Stimulated activated CD4-positive, alpha-beta T cell treated with anti-CD3 and anti-CD28 coated beads, Interleukin-1b, Interleukin-23, amount 100 ng/mL, for 1 hour (primary cell): Measurements from ENCODE around the gene TAS2R1.
"Not testable (repeated sequence)": the region's sequence is repeated elsewhere in the genome, so short reads cannot be mapped to it uniquely, and the experiment has no call there.

Experiments
- DNase-seq, 2 donors: peaks; one replicate each; pipeline ENCODE4 v3.0.0-alpha.2; 2020; ENCODE audit warnings: low read depth in 2 of 2

TAS2R1 gene

GRCh38 chr5:9622971-9623421, 7.2 kb downstream of the TAS2R1 start:
- DNase-seq = no peak

DNA sequence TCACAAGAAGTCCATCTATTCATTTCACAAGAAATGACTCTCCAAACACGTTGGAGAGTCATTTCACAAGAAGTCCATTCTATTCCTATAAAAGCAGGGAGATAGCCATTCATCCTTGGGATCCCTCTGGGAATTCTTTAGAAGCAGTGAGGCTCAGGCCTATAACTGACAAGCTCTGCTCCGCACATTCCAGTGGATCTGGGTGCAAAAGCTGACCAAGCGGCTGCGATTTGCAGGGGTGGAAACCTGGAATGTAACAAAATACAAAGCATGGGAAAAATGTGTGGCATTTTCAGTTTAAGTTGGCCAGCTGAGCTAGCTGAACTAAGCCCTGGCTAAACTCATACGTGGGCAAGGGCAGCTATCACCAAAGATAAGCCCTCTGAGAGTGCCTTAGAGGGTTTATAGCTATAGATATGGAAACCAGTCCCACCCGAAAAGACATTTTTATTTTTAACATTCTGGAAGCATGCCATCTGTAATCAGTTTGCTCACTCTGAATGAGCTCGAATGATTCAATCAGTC, 8.7 kb downstream of the TAS2R1 start:
- no peak for DNase-seq

DNA sequence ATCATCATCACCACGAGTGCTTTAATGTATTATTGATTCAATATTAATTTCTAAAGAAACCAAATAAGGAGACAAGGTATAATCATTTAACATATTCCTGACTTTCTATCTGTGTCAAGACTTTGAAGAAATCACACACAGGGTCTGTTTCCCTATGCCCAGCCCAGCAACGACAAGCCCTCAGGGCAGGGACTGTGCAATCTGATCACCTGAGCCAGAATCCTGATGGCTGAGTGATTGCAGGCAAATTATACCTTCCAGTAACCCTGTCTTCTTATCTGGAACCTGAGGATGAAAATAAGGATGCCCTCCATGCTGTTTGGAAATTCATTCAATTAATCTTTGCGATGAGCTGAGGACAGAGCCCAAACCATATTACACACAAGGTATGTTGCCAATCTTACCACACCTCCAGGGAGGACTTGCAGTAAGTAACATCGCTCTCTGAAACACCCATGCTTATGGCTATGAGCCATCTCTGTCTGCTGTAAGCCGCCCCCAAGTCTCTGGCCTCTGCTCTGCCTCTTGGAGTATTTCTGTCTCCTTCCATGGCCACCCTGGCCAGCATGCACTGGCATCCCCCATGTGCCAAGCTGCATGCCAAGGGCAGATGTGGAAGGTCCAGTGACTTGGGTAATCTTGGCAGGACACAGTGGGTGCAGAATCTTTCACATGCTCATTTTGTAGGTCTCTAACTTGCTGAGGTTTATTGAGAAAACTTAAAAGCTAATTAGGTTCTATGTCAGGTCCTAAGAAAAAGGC, 10.6 kb downstream of the TAS2R1 start:
- DNase-seq = no peak

GRCh38 chr5:9617739-9618504, 12.2 kb downstream of the TAS2R1 start:
- DNase-seq = no peak

DNA sequence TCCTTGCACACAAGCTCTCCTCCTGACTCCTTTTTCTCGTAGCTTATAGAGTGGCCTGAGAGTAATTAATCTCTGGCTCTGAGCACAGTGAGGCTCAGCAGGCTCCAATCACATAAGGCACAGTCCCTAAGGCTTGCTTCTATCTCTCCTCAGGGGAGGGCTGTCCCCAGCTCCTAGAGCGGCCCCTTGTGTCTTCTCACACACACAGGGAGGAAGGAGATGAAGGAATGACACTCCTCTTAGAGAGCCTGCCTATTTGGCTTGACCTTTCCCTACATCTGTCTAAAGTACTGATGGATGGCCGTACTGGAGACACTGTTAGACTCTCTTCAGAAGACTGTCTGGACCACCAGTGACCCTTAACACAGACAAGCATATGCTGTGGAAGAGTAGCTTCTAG, 12.9 kb downstream of the TAS2R1 start:
- DNase-seq = no peak

DNA sequence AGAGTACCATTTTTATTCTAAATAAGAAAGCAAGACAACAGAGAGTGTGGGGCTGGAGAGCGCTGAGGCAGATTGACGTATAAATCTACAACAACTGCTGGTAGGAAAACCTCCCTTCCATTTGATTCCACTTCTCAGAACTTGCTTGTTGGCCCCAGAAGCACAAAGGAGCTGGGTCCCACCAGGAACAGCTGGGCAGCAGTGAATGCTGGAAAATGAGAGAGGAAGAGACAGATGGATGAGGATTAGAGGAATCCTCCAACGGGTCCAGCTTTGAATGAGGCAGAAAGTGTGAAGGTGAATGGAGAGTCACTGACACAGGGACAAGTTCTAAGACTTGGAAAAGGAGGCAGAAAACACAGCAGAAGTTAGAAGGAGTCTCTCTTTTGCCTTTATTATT, 14.8 kb downstream of the TAS2R1 start:
- no peak for DNase-seq

DNA sequence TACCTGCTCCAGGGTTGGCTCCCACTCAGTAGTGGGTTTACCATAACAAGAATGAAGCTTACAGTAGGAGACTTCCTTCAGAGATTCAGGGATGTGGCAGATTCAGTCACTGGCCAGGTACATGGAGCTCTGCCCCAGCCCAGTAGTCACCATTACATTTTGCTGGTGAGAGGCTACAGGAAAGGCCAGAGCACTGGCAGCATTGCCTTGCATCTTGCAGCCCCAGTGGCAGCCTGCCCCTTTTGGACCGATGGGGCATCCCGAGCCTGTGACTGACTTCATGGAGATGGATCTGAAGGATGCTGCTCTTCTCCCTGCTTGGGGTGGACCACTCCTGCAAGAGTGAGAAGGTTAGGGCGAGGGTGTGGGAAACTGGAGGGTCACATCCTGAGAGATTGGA, 16.8 kb downstream of the TAS2R1 start:
- DNase-seq = no peak

DNA sequence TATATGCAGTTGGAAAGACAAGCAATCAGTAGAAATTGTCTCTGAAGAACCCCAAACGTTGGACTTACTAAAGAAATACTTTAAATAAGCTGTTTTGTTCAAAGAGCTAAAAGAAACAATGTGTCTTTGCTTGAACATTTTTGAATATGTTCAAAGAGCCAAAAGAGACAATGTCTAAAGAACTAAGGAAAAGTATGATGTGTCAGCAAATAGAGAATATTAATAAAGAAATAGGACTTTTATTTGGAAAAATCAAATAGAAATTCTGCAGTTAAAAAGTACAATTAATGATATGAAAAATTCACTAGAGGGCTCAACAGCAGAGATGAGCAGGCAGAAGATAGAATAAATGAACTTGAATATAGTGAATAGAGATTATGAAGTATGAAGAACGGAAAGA, 19.2 kb downstream of the TAS2R1 start:
- DNase-seq = no peak

GRCh38 chr5:9610364-9610763, 19.8 kb downstream of the TAS2R1 start:
- no peak for DNase-seq

DNA sequence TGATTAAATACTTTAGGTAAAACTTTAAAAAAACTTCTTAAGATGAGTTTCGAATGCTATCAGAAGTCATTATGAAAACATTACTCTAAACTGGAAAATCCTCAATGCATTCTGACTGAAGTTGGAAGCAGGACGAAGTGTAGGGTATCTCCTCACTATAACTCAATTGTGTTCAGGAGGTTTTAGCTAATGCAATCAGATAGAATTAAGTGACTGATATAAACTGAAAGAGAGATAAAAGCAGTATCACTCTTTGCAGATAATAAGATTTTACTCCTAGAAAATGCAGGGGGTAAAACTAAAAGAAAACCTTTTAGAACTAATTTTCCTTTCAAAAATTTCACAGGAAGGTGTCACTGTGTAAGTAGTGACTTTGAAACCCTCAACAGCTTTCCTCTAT, 22.1 kb downstream of the TAS2R1 start:
- no peak for DNase-seq

DNA sequence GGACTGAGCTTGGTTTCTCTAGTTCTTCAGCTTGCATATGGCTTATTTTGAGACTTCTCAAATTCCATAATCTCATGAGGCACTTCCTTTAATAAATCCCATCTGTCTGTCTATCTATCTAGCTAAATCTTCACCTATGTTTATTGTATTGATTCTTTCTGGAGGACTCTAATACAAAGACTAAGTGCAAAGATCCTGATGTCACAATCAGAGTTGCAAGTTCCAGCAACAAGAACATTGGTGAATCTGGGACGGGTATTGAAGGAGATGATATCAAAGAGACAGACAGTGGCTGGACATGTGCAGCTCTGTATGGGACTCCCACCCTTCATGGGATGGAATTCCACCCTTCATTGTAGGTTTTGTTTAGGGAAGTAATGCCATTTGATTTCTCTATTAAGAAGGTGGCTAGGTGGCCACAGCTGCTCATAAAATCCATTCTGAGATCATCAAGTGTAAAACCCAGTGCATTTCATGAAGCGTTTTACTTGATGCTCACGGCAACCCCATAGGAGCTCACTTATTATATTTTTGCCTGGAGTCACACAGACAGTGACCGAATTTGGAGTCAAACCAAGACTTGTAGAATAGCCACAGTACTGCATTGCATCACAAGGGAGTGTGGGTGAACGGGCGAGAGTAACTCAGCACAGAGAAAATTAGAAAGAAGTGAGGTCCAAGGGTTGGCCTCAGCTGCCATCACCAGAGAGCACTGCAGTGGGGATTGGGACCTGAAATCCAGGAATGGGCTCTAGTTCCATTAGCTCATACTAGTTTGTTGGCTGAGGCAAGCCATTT, 24.9 kb downstream of the TAS2R1 start:
- no peak for DNase-seq

- DNase-seq = no peak
Measured at GRCh38 chr5:9604416-9604815, 25.7 kb downstream of the TAS2R1 start.

- DNase-seq = no peak
Measured at GRCh38 chr5:9601055-9601739, 29.0 kb downstream of the TAS2R1 start.

DNA sequence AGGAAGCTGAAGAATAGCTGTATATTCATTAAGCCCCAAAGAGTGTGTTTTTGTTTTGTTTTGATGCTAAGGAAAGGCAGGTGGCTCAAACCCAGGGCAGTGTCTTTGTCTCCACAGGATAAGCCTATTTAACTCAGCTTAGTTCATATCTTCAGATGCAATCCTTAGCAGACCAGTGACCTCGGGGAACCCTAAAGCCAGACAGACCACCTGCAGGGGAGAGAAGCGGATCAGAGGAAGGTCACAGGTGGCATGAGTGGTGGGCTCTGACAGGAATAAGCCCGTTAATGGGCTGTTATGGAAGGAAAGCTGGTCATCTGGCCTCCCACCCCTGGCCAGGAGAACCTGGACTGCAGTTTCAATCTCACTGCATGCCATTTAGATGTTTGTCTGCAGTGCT, 30.8 kb downstream of the TAS2R1 start:
- no peak for DNase-seq

DNA sequence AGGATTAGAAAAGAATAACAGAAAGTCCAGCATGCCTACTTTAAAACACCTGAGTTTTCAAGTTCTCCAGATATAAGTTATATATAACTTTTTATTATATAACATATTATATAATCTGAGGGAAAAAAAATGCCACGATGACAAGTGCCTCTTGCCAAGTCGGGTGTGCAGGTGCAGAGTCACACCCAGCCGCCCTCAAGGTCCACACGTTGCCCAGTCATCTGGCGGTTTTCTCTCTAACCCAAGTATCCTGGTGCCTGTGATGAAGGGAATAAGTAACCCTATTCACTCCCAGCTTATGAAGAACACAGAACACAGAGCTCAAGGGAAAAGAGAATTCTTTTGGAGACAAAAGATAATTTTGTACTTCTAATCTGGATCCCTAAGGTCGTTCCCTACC, 31.8 kb downstream of the TAS2R1 start:
- DNase-seq = not testable (repeated sequence)

DNA sequence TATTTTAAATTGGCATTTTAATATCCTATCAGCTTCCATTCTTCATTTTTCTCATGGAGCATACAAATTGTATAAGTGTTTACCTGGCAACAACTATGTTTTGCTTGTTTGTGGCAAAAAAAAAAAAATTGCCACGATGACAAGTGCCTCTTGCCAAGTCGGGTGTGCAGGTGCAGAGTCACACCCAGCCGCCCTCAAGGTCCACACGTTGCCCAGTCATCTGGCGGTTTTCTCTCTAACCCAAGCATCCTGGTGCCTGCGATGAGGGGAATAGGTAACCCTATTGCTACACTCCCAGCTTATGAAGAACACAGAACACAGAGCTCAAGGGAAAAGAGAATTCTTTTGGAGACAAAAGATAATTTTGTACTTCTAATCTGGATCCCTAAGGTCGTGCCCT, 32.8 kb downstream of the TAS2R1 start:
- not testable (repeated sequence) for DNase-seq

GRCh38 chr5:9596824-9597223, 33.3 kb downstream of the TAS2R1 start:
- no peak for DNase-seq

GRCh38 chr5:9596171-9596780, 33.9 kb downstream of the TAS2R1 start:
- DNase-seq = no peak

GRCh38 chr5:9594913-9595312, 35.2 kb downstream of the TAS2R1 start:
- DNase-seq = no peak

DNA sequence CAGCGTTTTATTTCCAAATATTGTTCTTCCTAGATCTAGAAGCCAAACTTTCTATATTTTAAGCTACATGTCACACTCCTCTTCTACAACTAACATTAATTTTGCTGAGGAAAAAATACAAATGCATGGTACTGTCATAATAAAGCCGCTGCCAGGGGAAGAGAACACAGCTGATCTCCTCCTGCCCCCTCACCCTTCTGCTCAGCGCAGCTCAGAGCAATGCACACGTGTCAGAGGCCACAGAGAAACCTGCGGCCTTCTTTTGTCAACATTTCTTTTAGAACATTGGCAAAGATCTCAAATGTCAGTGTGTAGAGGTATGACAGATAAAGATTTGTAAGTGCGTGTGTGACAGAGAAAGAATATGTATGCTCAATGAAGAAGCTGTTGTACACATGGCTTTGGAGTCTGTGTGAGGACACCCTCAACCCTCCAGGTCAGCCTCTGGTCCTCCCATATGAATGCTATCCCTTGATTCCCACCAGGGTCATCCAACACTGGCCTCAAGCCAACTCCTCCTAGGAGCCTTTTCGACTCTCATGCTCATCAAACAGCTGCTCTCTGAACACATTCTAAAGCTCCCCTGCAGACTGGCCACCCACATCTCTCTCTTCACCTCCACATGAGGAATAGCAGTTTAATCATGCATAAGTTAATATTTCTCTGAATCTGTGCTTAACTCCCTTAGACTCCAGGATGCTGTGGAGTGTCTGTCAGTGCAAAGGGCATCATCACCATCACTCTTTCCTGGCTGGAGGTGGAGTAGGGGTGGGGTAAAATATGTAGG, 40.9 kb downstream of the TAS2R1 start:
- DNase-seq = no peak
